Body of pancreas (tissue), 4 donors: ENCODE data around the gene NCAN. TPM values are rescaled to one million over a fixed set of nuclear protein-coding genes. Genes with fewer than 3 reads are reported as not detected.

Experiments used
- ATAC-seq: fragments of 150-250 bp; one replicate; pipeline ENCODE4 v1.9.1; 2016
- DNase-seq, 4 donors: peaks; one replicate each; pipeline ENCODE4 v3.0.0-alpha.2; 2019
- H3K27ac ChIP-seq, 4 donors: fragments of 200-600 bp; sonication (generic); 1 replicate in 3 of 4; 2 replicates in 1 of 4; pipeline versions ENCODE4 v1.5.1 to v1.6.1; 2016 to 2019; ENCODE audit warnings: mild to moderate bottlenecking in 1 of 4, mixed read lengths in 1 of 4, moderate library complexity in 1 of 4
- H3K27me3 ChIP-seq, 2 donors: fragments of 200-600 bp; sonication (generic); one replicate each; pipeline ENCODE4 v1.6.0; 2016; ENCODE audit warnings: mild to moderate bottlenecking in 1 of 2
- H3K36me3 ChIP-seq, 2 donors: fragments of 200-600 bp; sonication (generic); replicated peaks in 1 of 2; 2 replicates each; pipeline ENCODE4 v1.5.1; 2016; ENCODE audit warnings: low read depth in 2 of 2; ENCODE audit not compliant: insufficient read depth in 1 of 2
- H3K4me1 ChIP-seq: fragments of 200-600 bp; sonication (generic); one replicate; pipeline ENCODE4 v1.6.0; 2016
- H3K4me3 ChIP-seq, 2 donors: fragments of 200-600 bp; sonication (generic); 1 replicate in 1 of 2; 2 replicates in 1 of 2; pipeline ENCODE4 v1.5.1; 2016 to 2019
- H3K9me3 ChIP-seq, 3 donors: fragments of 200-600 bp; sonication (generic); 1 replicate in 2 of 3; 2 replicates in 1 of 3; pipeline ENCODE4 v1.5.1; 2016
- CTCF ChIP-seq, 7 experiments: fragments of 450-650 bp in 4 of 7; fragments of 200-600 bp in 3 of 7; sonication (generic) in 3 of 7; IDR thresholded peaks; one replicate each; pipeline ENCODE4 v1.5.1; 2016 to 2019; ENCODE audit warnings: antibody characterized with exemption in 7 of 7
- POLR2A ChIP-seq, 3 donors: fragments of 450-650 bp; IDR thresholded peaks; one replicate each; pipeline ENCODE4 v1.6.1; 2016; ENCODE audit warnings: antibody characterized with exemption in 3 of 3, mild to moderate bottlenecking in 2 of 3
- WGBS, 2 donors: methylation state at CpG; one replicate each; pipeline ENCODE4 v1.1.5; 2017; 5-methylcytosine and 5-hydroxymethylcytosine counted together
- intact Hi-C: fragments of 100-400 bp; cut with DNase I; formaldehyde crosslinking; loops from one replicate; pipeline ENCODE4 v1.15.1; 2023
- total RNA-seq, 2 donors: library from RNA; depleted of rRNA; stranded (reverse); fragments of >200 nt; gene quantifications; one replicate each; pipeline ENCODE4 v1.1.0, GENCODE V29; 2016

NCAN gene
- total RNA-seq, 2 donors from 2014 or later = not detected

- no peak for DNase-seq
- H3K36me3 ChIP-seq = peaks cover 0 to 7% of the 10 kb centered on the region in 2 donors
- intact Hi-C loops = no loop called here
- no peaks in the 10 kb centered on the region for H3K9me3 ChIP-seq
- WGBS, 2 donors = 89 to 96% methylated on average over 8 of the region's 8 CpGs
- no peak overlapping the region for H3K4me3 ChIP-seq
- no peak for TF ChIP-seq CTCF (IDR thresholded peaks at IDR 0.05)
- TF ChIP-seq POLR2A (IDR thresholded peaks at IDR 0.05) = no peak
- H3K4me1 ChIP-seq = peaks cover 13% of the 10 kb centered on the region
- H3K27ac ChIP-seq = no peak overlapping the region
- peaks cover 0 to 4% of the 10 kb centered on the region in 2 donors for H3K27me3 ChIP-seq
- ATAC-seq = no peak
Measured at GRCh38 chr19:19271828-19272599, 60.3 kb downstream of the NCAN start.

- 65 to 76% methylated on average over 6 to 8 of the region's 8 CpGs for WGBS, 2 donors
- H3K4me1 ChIP-seq = peaks cover 13% of the 10 kb centered on the region
- intact Hi-C loops = no loop called here
- no peak overlapping the region for H3K4me3 ChIP-seq
- peaks cover 0 to 4% of the 10 kb centered on the region in 2 donors for H3K27me3 ChIP-seq
- TF ChIP-seq CTCF (IDR thresholded peaks at IDR 0.05) (no peak), POLR2A (IDR thresholded peaks at IDR 0.05) (no peak)
- no peak overlapping the region for H3K27ac ChIP-seq
- no peaks in the 10 kb centered on the region for H3K9me3 ChIP-seq
- peaks cover 3 to 21% of the 10 kb centered on the region in 2 donors for H3K36me3 ChIP-seq
- DNase-seq (no peak), ATAC-seq (no peak)
Measured at GRCh38 chr19:19274146-19274545, 62.4 kb downstream of the NCAN start.

GRCh38 chr19:19274716-19275565 lies 63.2 kb downstream of the NCAN start:
- Histone ChIP-seq H3K27me3 (peaks cover 0 to 4% of the 10 kb centered on the region in 2 donors), H3K27ac (no peak overlapping the region), H3K36me3 (peaks cover 11 to 24% of the 10 kb centered on the region in 2 donors), H3K4me1 (peaks cover 13% of the 10 kb centered on the region), H3K4me3 (no peak overlapping the region), H3K9me3 (no peaks in the 10 kb centered on the region)
- TF ChIP-seq POLR2A (IDR thresholded peaks at IDR 0.05) (no peak), CTCF (IDR thresholded peaks at IDR 0.05) (no peak)
- ATAC-seq (no peak), DNase-seq (peak in 3 of 4 donors; percentile 19 to 57 (median 57))
- intact Hi-C loops = no loop called here
- 56 to 69% methylated on average over 5 to 9 of the region's 9 CpGs for WGBS, 2 donors

GRCh38 chr19:19276386-19276785 lies 64.6 kb downstream of the NCAN start:
- DNase-seq = no peak
- ATAC-seq = no peak
- no peak overlapping the region for H3K4me3 ChIP-seq
- peaks cover 13 to 29% of the 10 kb centered on the region in 2 donors for H3K36me3 ChIP-seq
- no peaks in the 10 kb centered on the region for H3K9me3 ChIP-seq
- no peak overlapping the region for H3K27ac ChIP-seq
- WGBS, 2 donors = 84% methylated on average over 8 to 12 of the region's 12 CpGs
- TF ChIP-seq POLR2A (IDR thresholded peaks at IDR 0.05) = no peak
- no peak for TF ChIP-seq CTCF (IDR thresholded peaks at IDR 0.05)
- H3K27me3 ChIP-seq = peaks cover 0 to 4% of the 10 kb centered on the region in 2 donors
- peaks cover 13% of the 10 kb centered on the region for H3K4me1 ChIP-seq
- intact Hi-C loops = no loop called here
